ENCODE data around the gene VTI1A. TPM values are rescaled to one million over a fixed set of nuclear protein-coding genes. Genes with fewer than 3 reads are reported as not detected.

The VTI1A gene
- total RNA-seq, 1 experiment from 2014 or later, result 22.0 TPM

GRCh38 chr10:112771733-112772132 lies 324.7 kb downstream of the VTI1A start:
- Histone ChIP-seq H2BK20ac (ENCODE audit: low read depth, low read length, poor library complexity, severe bottlenecking) (no peak overlapping the region), H4K8ac (replicated peaks; ENCODE audit: insufficient read length, low read depth, low read length) (no peak overlapping the region), H2BK120ac (ENCODE audit: low read depth, low read length, poor library complexity, severe bottlenecking) (no peak overlapping the region), H2AK5ac (ENCODE audit: insufficient read length, low read length) (no peak overlapping the region), H3K27ac (ENCODE audit: insufficient read length, low read depth, low read length) (no peak overlapping the region), H3K23me2 (ENCODE audit: insufficient read length, low read depth, low read length, poor library complexity, severe bottlenecking) (no peaks in the 10 kb centered on the region), H3K9ac (ENCODE audit: extremely low read depth, insufficient read length, low read length) (no peak overlapping the region), H3K4me2 (ENCODE audit: insufficient read depth, insufficient read length, low read length) (no peak overlapping the region), H3K4ac (ENCODE audit: low read depth, low read length) (no peak overlapping the region), H2BK12ac (ENCODE audit: insufficient read length, low read depth, low read length) (no peak overlapping the region), H3K79me2 (ENCODE audit: insufficient read depth, low read length) (no peaks in the 10 kb centered on the region), H3K18ac (ENCODE audit: insufficient read length, low read depth, low read length) (no peak overlapping the region), H3K56ac (ENCODE audit: insufficient read length, low read depth, low read length) (no peak overlapping the region), H3K14ac (ENCODE audit: insufficient read depth, low read length) (no peak overlapping the region), H4K20me1 (ENCODE audit: control insufficient read depth, insufficient read depth, insufficient read length) (no peaks in the 10 kb centered on the region), H3K23ac (ENCODE audit: insufficient read length, low read depth, low read length) (no peak overlapping the region), H2BK15ac (ENCODE audit: low read depth, low read length) (no peak overlapping the region), H3K9me3 (ENCODE audit: control insufficient read depth, low read depth, low read length) (no peaks in the 10 kb centered on the region), H3K79me1 (ENCODE audit: insufficient read depth, low read depth, low read length, poor library complexity, severe bottlenecking) (no peaks in the 10 kb centered on the region), H3K4me1 (ENCODE audit: insufficient read depth, low read length) (peaks cover 10% of the 10 kb centered on the region), H3T11ph (ENCODE audit: low read length) (no peak overlapping the region), H2BK5ac (ENCODE audit: insufficient read length, low read length) (no peak overlapping the region), H4K5ac (ENCODE audit: insufficient read length, low read depth, low read length) (no peak overlapping the region), H3K27me3 (ENCODE audit: insufficient read depth, low read length) (no peaks in the 10 kb centered on the region), H4K91ac (ENCODE audit: insufficient read length, low read depth, low read length) (no peak overlapping the region), H2AFZ (ENCODE audit: low read length) (no peak overlapping the region)
- WGBS (ENCODE audit: extremely low coverage, insufficient read length, low lambda C conversion rate), result no CpG with 5 or more reads among the region's 3 CpGs
- TF ChIP-seq CTCF (conservative IDR thresholded peaks at IDR 0.05), result no peak
- peaks cover 0 to 8% of the 10 kb centered on the region in 2 experiments; a peak in 3 of 5 replicates for H3K9me3 Mint-ChIP-seq
- peaks cover 0 to 16% (median 5%) of the 10 kb centered on the region in 3 experiments; a peak in 5 of 7 replicates for H3K36me3 Mint-ChIP-seq (ENCODE audit: insufficient read depth in 1 of 3, low read depth in 3 of 3)
- no peak overlapping the region for H3K27ac Mint-ChIP-seq
- peaks cover 29% of the 10 kb centered on the region in 2 experiments for H3K4me1 Mint-ChIP-seq
- DNase-seq, result no peak
- H3K4me3 Mint-ChIP-seq, result no peak overlapping the region
- H3K27me3 Mint-ChIP-seq (ENCODE audit: low read depth), result no peaks in the 10 kb centered on the region

Measured in H9 (cell line).